Astrocyte (in vitro differentiated cells and primary cell): ENCODE results near the gene ATXN7L3.

Experiments used
- CTCF ChIP-seq: IDR thresholded peaks from 2 replicates; pipeline ENCODE4 v1.5.1; 2011; ENCODE audit warnings: low read depth, mild to moderate bottlenecking, inconsistent platforms, low read length, moderate library complexity; ENCODE audit not compliant: insufficient read depth
- EZH2 ChIP-seq: IDR thresholded peaks from 2 replicates; pipeline ENCODE4 v1.6.1; 2012; ENCODE audit warnings: mild to moderate bottlenecking, low read length, inconsistent platforms; ENCODE audit not compliant: insufficient read depth

GRCh38 chr17:44177640-44178039 is 22.0 kb downstream of the ATXN7L3 start:
- TF ChIP-seq CTCF, result no peak
- TF ChIP-seq EZH2, result no peak
